ENCODE data around the gene VPS35. TPM values are rescaled to one million over a fixed set of nuclear protein-coding genes. Genes with fewer than 3 reads are reported as not detected.

The VPS35 gene
- total and polyA plus RNA-seq, 2 of the 13 experiments (the other 11 are each of a cell fraction or from before 2014, with no cell fraction given), result 30.7 to 136 TPM

- no peak; the same call in 1 of the 2 replicates for TF ChIP-seq PRDM10 (CRISPR knock-in tag; IDR thresholded peaks at IDR 0.05; ENCODE audit: low read depth)
- 0 out of 2 replicates have a peak, but pooled peaks have one; percentile 20 for TF ChIP-seq ZSCAN25 (CRISPR knock-in tag; IDR thresholded peaks at IDR 0.05)
- TF ChIP-seq BRD4 (CRISPR knock-in tag; IDR thresholded peaks at IDR 0.05), result peak; percentile 69; the same call in 1 of the 2 replicates
- TF ChIP-seq ZNF274 (CRISPR knock-in tag; IDR thresholded peaks at IDR 0.05), result peak; percentile 66; the same call in 1 of the 2 replicates
- peak; percentile 62; the same call in 1 of the 3 replicates for TF ChIP-seq MXI1 (IDR thresholded peaks at IDR 0.05; ENCODE audit: borderline replicate concordance, low read depth, low read length)
- TF ChIP-seq ZNF703 (CRISPR knock-in tag; IDR thresholded peaks at IDR 0.05; ENCODE audit: borderline replicate concordance), result 0 out of 2 replicates have a peak, but pooled peaks have one; percentile 65
- TF ChIP-seq PRDM15 (CRISPR knock-in tag; IDR thresholded peaks at IDR 0.05), result peak; percentile 67; the same call in 1 of the 2 replicates
- TF ChIP-seq SNAI1 (CRISPR knock-in tag; IDR thresholded peaks at IDR 0.05; ENCODE audit: borderline replicate concordance), result no peak
- no peak for TF ChIP-seq SNAPC2 (CRISPR knock-in tag; IDR thresholded peaks at IDR 0.05)
- TF ChIP-seq ZNF775 (CRISPR knock-in tag; IDR thresholded peaks at IDR 0.05; ENCODE audit: borderline replicate concordance), result no peak
- peak; percentile 76 for TF ChIP-seq ZNF563 (CRISPR knock-in tag; IDR thresholded peaks at IDR 0.05)
- TF ChIP-seq ZNF564 (CRISPR knock-in tag; IDR thresholded peaks at IDR 0.05), result peak; percentile 63; the same call in 1 of the 2 replicates
- no peak for TF ChIP-seq THAP8 (CRISPR knock-in tag; IDR thresholded peaks at IDR 0.05; ENCODE audit: borderline replicate concordance)
- peak; percentile 53 for TF ChIP-seq HNRNPLL (IDR thresholded peaks at IDR 0.05; ENCODE audit: low read depth, low read length, poor library complexity, severe bottlenecking)
- peak; percentile 22; the same call in 1 of the 2 replicates for TF ChIP-seq ZNF275 (CRISPR knock-in tag; IDR thresholded peaks at IDR 0.05; ENCODE audit: borderline replicate concordance)
These were observed at the start of gene VPS35 (continued) for GRCh38 chr16:46688654-46689364.
